H1 (cell line): ENCODE results near the gene GNAT2. TPM values are rescaled to one million over a fixed set of nuclear protein-coding genes. Genes with fewer than 3 reads are reported as not detected.

ENCODE experiments used
- CTCF ChIA-PET: fragments of 300-600 bp; sonication (Branson Sonifier 250); formaldehyde crosslinking; loops from one replicate; lab custom pipeline; 2021; ENCODE audit not compliant: partially characterized antibody; lab: Charles Lee
- POLR2A ChIA-PET: fragments of 300-600 bp; sonication (Branson Sonifier 250); formaldehyde crosslinking; loops from one replicate; lab custom pipeline; 2021; ENCODE audit warnings: inconsistent platforms; ENCODE audit not compliant: partially characterized antibody; lab: Charles Lee
- DNase-seq, 2 experiments: peaks; one replicate each; pipeline versions ENCODE4 v3.0.0 to v3.0.0-alpha.2; 2010 to 2022; ENCODE audit warnings: low spot score in 2 of 2, low read depth in 1 of 2, mixed read lengths in 1 of 2
- FAIRE-seq: peaks from 2 replicates; lab custom pipeline; 2011; peaks lifted over from hg19 to GRCh38; lab: Jason Lieb, UNC
- H2AFZ ChIP-seq: 2 replicates; pipeline ENCODE4 v1.8.1; 2012; ENCODE audit warnings: low read length, inconsistent platforms
- H2AK5ac ChIP-seq: 2 replicates; pipeline ENCODE4 v1.6.1; 2013; ENCODE audit warnings: low read depth, low read length
- H2BK120ac ChIP-seq: replicated peaks from 2 replicates; pipeline ENCODE3; 2013; ENCODE audit warnings: low read depth, low read length, inconsistent platforms
- H2BK12ac ChIP-seq: 2 replicates; pipeline ENCODE4 v1.6.1; 2013; ENCODE audit warnings: low read depth, low read length
- H2BK15ac ChIP-seq: 2 replicates; pipeline ENCODE4 v1.6.1; 2013; ENCODE audit warnings: low read length
- H2BK20ac ChIP-seq: 2 replicates; pipeline ENCODE4 v1.6.1; 2013; ENCODE audit warnings: low read length
- H2BK5ac ChIP-seq: 2 replicates; pipeline ENCODE4 v1.6.1; 2013; ENCODE audit warnings: low read depth, low read length
- H3K14ac ChIP-seq: 2 replicates; pipeline ENCODE4 v1.6.1; 2013; ENCODE audit warnings: inconsistent platforms; ENCODE audit not compliant: insufficient read length
- H3K18ac ChIP-seq: 2 replicates; pipeline ENCODE4 v1.6.1; 2013; ENCODE audit warnings: low read length; ENCODE audit errors: extremely low read depth
- H3K23ac ChIP-seq: 2 replicates; pipeline ENCODE4 v1.6.1; 2013; ENCODE audit warnings: inconsistent platforms; ENCODE audit not compliant: insufficient read length
- H3K23me2 ChIP-seq: 2 replicates; pipeline ENCODE4 v1.6.1; 2013; ENCODE audit warnings: low read depth, low read length
- H3K27ac ChIP-seq: 2 replicates; pipeline ENCODE4 v1.6.1; 2011; ENCODE audit warnings: low read depth, low read length, inconsistent platforms
- H3K27me3 ChIP-seq, 4 experiments: replicated peaks in 1 of 4; 1 replicate in 1 of 4; 2 replicates in 3 of 4; pipeline versions ENCODE4 v1.6.1 to v1.8.1; 2011 to 2013; ENCODE audit warnings: low read length in 3 of 4, mild to moderate bottlenecking in 3 of 4, inconsistent platforms in 2 of 4, mixed read lengths in 2 of 4, moderate library complexity in 1 of 4; ENCODE audit not compliant: control insufficient read depth in 3 of 4, insufficient read depth in 3 of 4; ENCODE audit errors: extremely low read depth in 1 of 4
- H3K36me3 ChIP-seq, 4 experiments: 2 replicates each; pipeline versions ENCODE4 v1.6.1 to v1.8.1; 2011 to 2013; ENCODE audit warnings: mild to moderate bottlenecking in 4 of 4, low read length in 3 of 4, moderate library complexity in 2 of 4, control low read depth in 1 of 4, inconsistent platforms in 1 of 4; ENCODE audit not compliant: insufficient read depth in 4 of 4, control insufficient read depth in 2 of 4
- H3K4ac ChIP-seq: replicated peaks from 2 replicates; pipeline ENCODE3; 2013; ENCODE audit warnings: low read length, low read depth, mixed read lengths, inconsistent platforms; ENCODE audit not compliant: insufficient read length
- H3K4me1 ChIP-seq, 4 experiments: replicated peaks in 1 of 4; 1 replicate in 1 of 4; 2 replicates in 3 of 4; pipeline versions ENCODE4 v1.6.1 to v1.8.1; 2011 to 2013; ENCODE audit warnings: low read length in 3 of 4, inconsistent platforms in 2 of 4, mixed read lengths in 1 of 4; ENCODE audit not compliant: insufficient read depth in 4 of 4, control insufficient read depth in 3 of 4
- H3K4me2 ChIP-seq, 2 experiments: 2 replicates each; pipeline versions ENCODE4 v1.6.1 to v1.8.1; 2011 to 2013; ENCODE audit warnings: low read depth in 2 of 2, low read length in 2 of 2, control low read depth in 1 of 2, inconsistent platforms in 1 of 2, mild to moderate bottlenecking in 1 of 2; ENCODE audit not compliant: insufficient read depth in 1 of 2
- H3K4me3 ChIP-seq, 4 experiments: fragments of 200-600, 300-600 bp in 1 of 4; sonication (generic), shearing (Covaris generic), sonication (Bioruptor Twin) in 1 of 4; 2 replicates each; pipeline versions ENCODE4 v1.5.1 to v1.8.1; 2011 to 2016; ENCODE audit warnings: low read length in 4 of 4, low read depth in 3 of 4, control low read depth in 2 of 4, inconsistent platforms in 2 of 4, mild to moderate bottlenecking in 2 of 4, mixed read lengths in 1 of 4, moderate library complexity in 1 of 4; ENCODE audit not compliant: insufficient read depth in 2 of 4; ENCODE audit errors: extremely low read depth in 1 of 4
- H3K56ac ChIP-seq: replicated peaks from 2 replicates; pipeline ENCODE3; 2013; ENCODE audit warnings: low read depth, mild to moderate bottlenecking, mixed read lengths, low read length, inconsistent platforms; ENCODE audit not compliant: insufficient read length
- H3K79me1 ChIP-seq: 2 replicates; pipeline ENCODE4 v1.6.1; 2013; ENCODE audit warnings: low read depth, low read length, control low read depth
- H3K79me2 ChIP-seq, 2 experiments: 2 replicates each; pipeline versions ENCODE4 v1.6.1 to v1.8.1; 2012 to 2013; ENCODE audit warnings: low read length in 2 of 2, mild to moderate bottlenecking in 2 of 2, inconsistent platforms in 1 of 2; ENCODE audit not compliant: insufficient read depth in 2 of 2, control insufficient read depth in 1 of 2
- H3K9ac ChIP-seq, 4 experiments: replicated peaks in 1 of 4; 1 replicate in 1 of 4; 2 replicates in 3 of 4; pipeline versions ENCODE4 v1.6.1 to v1.8.1; 2011 to 2013; ENCODE audit warnings: low read depth in 3 of 4, low read length in 3 of 4, control low read depth in 2 of 4, mild to moderate bottlenecking in 2 of 4, moderate library complexity in 2 of 4, inconsistent platforms in 1 of 4; ENCODE audit errors: extremely low read depth in 1 of 4
- H3K9me3 ChIP-seq, 2 experiments: 2 replicates each; pipeline versions ENCODE4 v1.6.1 to v1.8.1; 2012 to 2013; ENCODE audit warnings: mild to moderate bottlenecking in 2 of 2, moderate library complexity in 2 of 2, control low read depth in 1 of 2, inconsistent platforms in 1 of 2, low read depth in 1 of 2, low read length in 1 of 2, mixed read lengths in 1 of 2; ENCODE audit not compliant: insufficient read depth in 2 of 2
- H4K20me1 ChIP-seq, 2 experiments: replicated peaks in 1 of 2; 2 replicates each; pipeline versions ENCODE3 to v1.8.1; 2011 to 2013; ENCODE audit warnings: inconsistent platforms in 2 of 2, low read length in 2 of 2, mild to moderate bottlenecking in 1 of 2; ENCODE audit not compliant: insufficient read depth in 2 of 2, control insufficient read depth in 1 of 2
- H4K5ac ChIP-seq: 2 replicates; pipeline ENCODE4 v1.6.1; 2013; ENCODE audit warnings: low read length, low read depth, mixed read lengths, inconsistent platforms; ENCODE audit not compliant: insufficient read length
- H4K8ac ChIP-seq: 2 replicates; pipeline ENCODE4 v1.8.0; 2013; ENCODE audit warnings: mild to moderate bottlenecking, moderate library complexity, low read length, inconsistent platforms; ENCODE audit not compliant: insufficient read depth; ENCODE audit errors: extremely low read depth
- H4K91ac ChIP-seq: replicated peaks from 2 replicates; pipeline ENCODE3; 2013; ENCODE audit warnings: low read length, mixed read lengths, inconsistent platforms; ENCODE audit not compliant: insufficient read length
- GABPA ChIP-seq: IDR thresholded peaks from 2 replicates; pipeline ENCODE4 v1.6.1; 2011; ENCODE audit warnings: mild to moderate bottlenecking, low read length, moderate library complexity, borderline replicate concordance; ENCODE audit not compliant: insufficient read depth
- PHF8 ChIP-seq: fragments of 200-600 bp; sonication (generic); conservative IDR thresholded peaks from 2 replicates; pipeline ENCODE4 v1.7.1; 2012; ENCODE audit warnings: low read depth, mild to moderate bottlenecking, inconsistent platforms, low read length, moderate library complexity
- RAD21 ChIP-seq, 2 experiments: IDR thresholded peaks in 1 of 2; conservative IDR thresholded peaks in 1 of 2; 2 replicates each; pipeline ENCODE4 v1.6.1; 2011; ENCODE audit warnings: low read depth in 2 of 2, low read length in 2 of 2, improper control_type of control experiment in 1 of 2, inconsistent platforms in 1 of 2, mild to moderate bottlenecking in 1 of 2, moderate library complexity in 1 of 2
- SP4 ChIP-seq: IDR thresholded peaks from 2 replicates; pipeline ENCODE4 v1.6.1; 2012; ENCODE audit warnings: low read length, inconsistent platforms
- TAF1 ChIP-seq: IDR thresholded peaks from 2 replicates; pipeline ENCODE4 v1.6.1; 2011; ENCODE audit warnings: mild to moderate bottlenecking, low read depth, low read length
- WGBS, 2 experiments: shearing (Covaris generic) in 1 of 2; methylation state at CpG; one replicate each; pipeline versions ENCODE4 v1.1.6 to v1.1.7; 2013 to 2015; ENCODE audit warnings: low lambda C conversion rate in 2 of 2, mixed read lengths in 2 of 2, inconsistent platforms in 1 of 2, low coverage in 1 of 2, missing lambda C conversion rate in 1 of 2; ENCODE audit not compliant: insufficient replicate concordance in 2 of 2, insufficient coverage in 1 of 2, insufficient read length in 1 of 2; ENCODE audit errors: extremely low coverage in 1 of 2, missing lambda C conversion rate in 1 of 2; 5-methylcytosine and 5-hydroxymethylcytosine counted together
- polyA plus RNA-seq, 7 experiments: library from polyadenylated mRNA; depleted of rRNA in 3 of 7; stranded (reverse) in 5 of 7; unstranded in 2 of 7; fragments of >200 nt in 5 of 7; fragments of 200-250 nt in 2 of 7; gene quantifications; 1 replicate in 5 of 7; 2 replicates in 1 of 7; 4 replicates in 1 of 7; pipeline versions ENCODE4 v1.2.1 to v1.2.3, GENCODE V29; 2011 to 2013; ENCODE audit warnings: missing spikeins in 2 of 7, mixed read lengths in 2 of 7
- total RNA-seq: library from RNA; stranded (reverse); fragmentation: NEBNext Ultra II Directional; extraction: Animal tissue kit (Norgen Biotek cat#: 25700); gene quantifications from 2 replicates; pipeline ENCODE4 v1.2.1, GENCODE V29; 2021
- TF ChIP-seq, protein P1 (sequence below): IDR thresholded peaks from 2 replicates; pipeline ENCODE4 v1.6.1; 2012; ENCODE audit warnings: inconsistent platforms
- TF ChIP-seq, protein P2 (sequence below), 3 experiments: IDR thresholded peaks; 1 replicate in 2 of 3; 2 replicates in 1 of 3; pipeline versions ENCODE4 v1.5.1 to v1.6.1; 2011; ENCODE audit warnings: low read length in 3 of 3, mild to moderate bottlenecking in 3 of 3, inconsistent platforms in 2 of 3, low read depth in 1 of 3, moderate library complexity in 1 of 3; ENCODE audit not compliant: insufficient read depth in 1 of 3; ENCODE audit errors: control extremely low read depth in 1 of 3
- TF ChIP-seq, protein P3 (sequence below): IDR thresholded peaks from 2 replicates; pipeline ENCODE4 v1.6.1; 2012; ENCODE audit warnings: inconsistent platforms

Gene GNAT2
- total and polyA plus RNA-seq, 2 of the 8 experiments (the other 6 are each of a cell fraction or from before 2014, with no cell fraction given): 0.05 TPM; not detected in 1

DNA sequence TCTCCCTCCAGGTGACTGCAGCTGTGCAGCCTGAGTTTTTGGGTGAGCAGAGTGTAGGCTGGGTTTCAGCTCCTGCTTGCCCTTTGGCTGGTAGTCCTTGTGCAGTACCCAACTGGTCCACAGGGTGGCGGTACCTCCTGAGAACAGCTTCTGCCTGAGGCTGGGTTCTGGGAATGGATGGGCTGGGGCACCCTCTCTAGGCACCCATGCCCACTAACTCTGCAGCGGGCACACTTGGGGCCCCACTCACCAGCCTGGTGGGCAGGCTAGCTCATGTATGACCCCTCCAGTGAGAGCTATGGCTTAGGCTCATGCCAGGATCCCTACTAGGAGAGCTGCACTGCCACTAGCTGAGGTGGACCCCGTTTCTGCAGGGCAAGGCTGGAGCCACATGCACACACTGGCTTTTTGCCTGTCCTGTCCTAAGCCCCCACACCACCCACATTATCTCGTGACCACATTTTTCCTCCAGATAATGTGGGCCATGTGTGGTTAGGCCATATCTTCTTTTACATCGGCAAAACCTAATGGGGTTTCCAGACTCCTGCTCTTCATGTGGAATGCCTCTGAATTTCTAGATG is 21.0 kb upstream of the GNAT2 start:
- H3K9me3 ChIP-seq: no peaks in the 10 kb centered on the region
- H3K56ac ChIP-seq: no peak overlapping the region
- H4K5ac ChIP-seq: no peak overlapping the region
- H3K36me3 ChIP-seq: no peaks in the 10 kb centered on the region
- H2BK15ac ChIP-seq: peak overlapping the region; percentile 88; the same call in 1 of the 2 replicates
- ChIA-PET CTCF (interaction anchor here (0.5 to 10.7 kb wide), 83 partner anchors 10 to 528 kb away, joined by 3 to 293 read pairs (median 6); partner anchors contain the start of genes AHCYL1, CYB561D1, EPS8L3 and GNAI3), POLR2A (interaction anchor here (1.0 to 4.5 kb wide), 8 partner anchors 9 to 129 kb away, joined by 3 to 18 read pairs (median 4); partner anchors contain the start of genes AMPD2, GNAI3, GNAT2 and GSTM4)
- FAIRE-seq (no peak), DNase-seq (peak in 1 of 2 experiments; percentile 100)
- no peak overlapping the region for H3K4me2 ChIP-seq
- H4K20me1 ChIP-seq: no peaks in the 10 kb centered on the region
- H3K4me1 ChIP-seq: peaks cover 5 to 8% (median 6%) of the 10 kb centered on the region in 4 experiments; a peak in 6 of 7 replicates
- no peak overlapping the region for H4K8ac ChIP-seq
- no peak overlapping the region for H2BK120ac ChIP-seq
- H2AK5ac ChIP-seq: no peak overlapping the region
- no peak overlapping the region for H3K18ac ChIP-seq
- no peak overlapping the region for H4K91ac ChIP-seq
- no peak overlapping the region for H3K23ac ChIP-seq
- H3K4ac ChIP-seq: no peak overlapping the region
- 0 out of 2 replicates have a peak overlapping the region, but pooled peaks have one; percentile 50 for H2BK12ac ChIP-seq
- no peaks in the 10 kb centered on the region for H3K79me2 ChIP-seq
- no peak overlapping the region for H3K9ac ChIP-seq
- no peaks in the 10 kb centered on the region for H3K79me1 ChIP-seq
- H3K14ac ChIP-seq: no peak overlapping the region
- no peak overlapping the region for H3K4me3 ChIP-seq
- H3K27me3 ChIP-seq: no peaks in the 10 kb centered on the region; a peak in 2 of 7 replicates
- 43% methylated on average over 5 of the region's 5 CpGs; no CpG with 5 or more reads in 1 of the 2 experiments for WGBS, 2 experiments
- no peak overlapping the region for H2BK20ac ChIP-seq
- no peaks in the 10 kb centered on the region for H3K23me2 ChIP-seq
- no peak overlapping the region for H3K27ac ChIP-seq
- H2AFZ ChIP-seq: no peak overlapping the region
- no peak overlapping the region for H2BK5ac ChIP-seq
- TF ChIP-seq, protein P1, sequence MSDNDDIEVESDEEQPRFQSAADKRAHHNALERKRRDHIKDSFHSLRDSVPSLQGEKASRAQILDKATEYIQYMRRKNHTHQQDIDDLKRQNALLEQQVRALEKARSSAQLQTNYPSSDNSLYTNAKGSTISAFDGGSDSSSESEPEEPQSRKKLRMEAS: no peak
- peak; percentile 77 to 84 for TF ChIP-seq RAD21 (IDR thresholded peaks at IDR 0.05 in 1 of 2, conservative IDR thresholded peaks at IDR 0.05 in 1 of 2; ENCODE audit: low read depth in 2 of 2, low read length in 2 of 2)
- no peak for TF ChIP-seq PHF8
- no peak for TF ChIP-seq TAF1
- TF ChIP-seq, protein P2, sequence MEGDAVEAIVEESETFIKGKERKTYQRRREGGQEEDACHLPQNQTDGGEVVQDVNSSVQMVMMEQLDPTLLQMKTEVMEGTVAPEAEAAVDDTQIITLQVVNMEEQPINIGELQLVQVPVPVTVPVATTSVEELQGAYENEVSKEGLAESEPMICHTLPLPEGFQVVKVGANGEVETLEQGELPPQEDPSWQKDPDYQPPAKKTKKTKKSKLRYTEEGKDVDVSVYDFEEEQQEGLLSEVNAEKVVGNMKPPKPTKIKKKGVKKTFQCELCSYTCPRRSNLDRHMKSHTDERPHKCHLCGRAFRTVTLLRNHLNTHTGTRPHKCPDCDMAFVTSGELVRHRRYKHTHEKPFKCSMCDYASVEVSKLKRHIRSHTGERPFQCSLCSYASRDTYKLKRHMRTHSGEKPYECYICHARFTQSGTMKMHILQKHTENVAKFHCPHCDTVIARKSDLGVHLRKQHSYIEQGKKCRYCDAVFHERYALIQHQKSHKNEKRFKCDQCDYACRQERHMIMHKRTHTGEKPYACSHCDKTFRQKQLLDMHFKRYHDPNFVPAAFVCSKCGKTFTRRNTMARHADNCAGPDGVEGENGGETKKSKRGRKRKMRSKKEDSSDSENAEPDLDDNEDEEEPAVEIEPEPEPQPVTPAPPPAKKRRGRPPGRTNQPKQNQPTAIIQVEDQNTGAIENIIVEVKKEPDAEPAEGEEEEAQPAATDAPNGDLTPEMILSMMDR (IDR thresholded peaks at IDR 0.05; ENCODE audit: control extremely low read depth in 1 of 3, insufficient read depth in 1 of 3, low read depth in 1 of 3, low read length in 3 of 3): peak; percentile 93 to 98 (median 94)
- no peak for TF ChIP-seq SP4
- TF ChIP-seq GABPA: peak; percentile 26; the same call in 1 of the 2 replicates
- TF ChIP-seq, protein P3, sequence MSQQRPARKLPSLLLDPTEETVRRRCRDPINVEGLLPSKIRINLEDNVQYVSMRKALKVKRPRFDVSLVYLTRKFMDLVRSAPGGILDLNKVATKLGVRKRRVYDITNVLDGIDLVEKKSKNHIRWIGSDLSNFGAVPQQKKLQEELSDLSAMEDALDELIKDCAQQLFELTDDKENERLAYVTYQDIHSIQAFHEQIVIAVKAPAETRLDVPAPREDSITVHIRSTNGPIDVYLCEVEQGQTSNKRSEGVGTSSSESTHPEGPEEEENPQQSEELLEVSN: no peak
